ENCODE data around the gene FBXO3. TPM values are rescaled to one million over a fixed set of nuclear protein-coding genes. Genes with fewer than 3 reads are reported as not detected.

FBXO3 gene
- total RNA-seq, 1 experiment from 2014 or later: 18.9 TPM

DNA sequence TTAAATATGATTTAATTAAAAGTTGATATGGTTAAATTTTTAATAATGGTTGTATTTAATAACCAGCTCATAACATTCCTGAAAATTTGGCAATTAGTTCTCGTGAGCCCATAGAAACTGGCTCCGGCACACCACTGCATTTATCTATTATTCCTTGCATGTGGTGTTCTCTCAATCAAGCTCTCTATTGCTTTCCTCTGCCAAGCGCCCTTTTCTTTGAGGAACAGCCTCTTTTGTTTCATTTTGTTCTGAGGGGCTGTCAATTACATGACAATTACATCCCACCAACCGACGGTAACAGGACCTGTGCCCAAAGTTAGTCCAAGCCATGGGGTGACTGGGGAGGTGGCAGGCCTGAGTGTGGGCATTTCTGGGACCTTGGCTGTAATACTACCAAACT lies 81.8 kb downstream of the FBXO3 start:
- no peaks in the 10 kb centered on the region for H3K36me3 Mint-ChIP-seq (ENCODE audit: insufficient read depth in 1 of 3, low read depth in 3 of 3)
- H3K18ac ChIP-seq (ENCODE audit: insufficient read length, low read depth, low read length): no peak overlapping the region
- no peak overlapping the region for H3K9ac ChIP-seq (ENCODE audit: extremely low read depth, insufficient read length, low read length)
- H4K91ac ChIP-seq (ENCODE audit: insufficient read length, low read depth, low read length): no peak overlapping the region
- no peak overlapping the region for H3K4me2 ChIP-seq (ENCODE audit: insufficient read depth, insufficient read length, low read length)
- H3K27me3 ChIP-seq (ENCODE audit: insufficient read depth, low read length): no peaks in the 10 kb centered on the region
- no peak overlapping the region for H2BK5ac ChIP-seq (ENCODE audit: insufficient read length, low read length)
- no peak overlapping the region for H3K56ac ChIP-seq (ENCODE audit: insufficient read length, low read depth, low read length)
- H2BK120ac ChIP-seq (ENCODE audit: low read depth, low read length, poor library complexity, severe bottlenecking): no peak overlapping the region
- no peak overlapping the region for H2AK5ac ChIP-seq (ENCODE audit: insufficient read length, low read length)
- no peaks in the 10 kb centered on the region for H3K9me3 Mint-ChIP-seq
- no peak overlapping the region for H3T11ph ChIP-seq (ENCODE audit: low read length)
- H3K23ac ChIP-seq (ENCODE audit: insufficient read length, low read depth, low read length): no peak overlapping the region
- no peak overlapping the region for H2BK15ac ChIP-seq (ENCODE audit: low read depth, low read length)
- peaks cover 5% of the 10 kb centered on the region; the same call in 1 of the 2 replicates for H3K4me1 ChIP-seq (ENCODE audit: insufficient read depth, low read length)
- DNase-seq: no peak
- H2BK20ac ChIP-seq (ENCODE audit: low read depth, low read length, poor library complexity, severe bottlenecking): no peak overlapping the region
- peaks cover 2% of the 10 kb centered on the region for H3K27me3 Mint-ChIP-seq (ENCODE audit: low read depth)
- H3K9me3 ChIP-seq (ENCODE audit: control insufficient read depth, low read depth, low read length): no peaks in the 10 kb centered on the region
- H2AFZ ChIP-seq (ENCODE audit: low read length): no peak overlapping the region
- H3K14ac ChIP-seq (ENCODE audit: insufficient read depth, low read length): no peak overlapping the region
- H3K79me1 ChIP-seq (ENCODE audit: insufficient read depth, low read depth, low read length, poor library complexity, severe bottlenecking): no peaks in the 10 kb centered on the region
- no CpG with 5 or more reads among the region's 5 CpGs for WGBS (ENCODE audit: extremely low coverage, insufficient read length, low lambda C conversion rate)
- no peaks in the 10 kb centered on the region for H3K23me2 ChIP-seq (ENCODE audit: insufficient read length, low read depth, low read length, poor library complexity, severe bottlenecking)
- no peak overlapping the region; a peak in 1 of 7 replicates for H3K27ac Mint-ChIP-seq
- no peaks in the 10 kb centered on the region for H3K79me2 ChIP-seq (ENCODE audit: insufficient read depth, low read length)
- no peaks in the 10 kb centered on the region for H4K20me1 ChIP-seq (ENCODE audit: control insufficient read depth, insufficient read depth, insufficient read length)
- H4K5ac ChIP-seq (ENCODE audit: insufficient read length, low read depth, low read length): no peak overlapping the region
- no peak overlapping the region for H3K27ac ChIP-seq (ENCODE audit: insufficient read length, low read depth, low read length)
- H3K4ac ChIP-seq (ENCODE audit: low read depth, low read length): no peak overlapping the region
- H3K4me3 Mint-ChIP-seq: no peak overlapping the region
- no peak overlapping the region for H2BK12ac ChIP-seq (ENCODE audit: insufficient read length, low read depth, low read length)
- no peak overlapping the region for H4K8ac ChIP-seq (replicated peaks; ENCODE audit: insufficient read length, low read depth, low read length)
- peaks cover 40 to 48% of the 10 kb centered on the region in 2 experiments for H3K4me1 Mint-ChIP-seq
- TF ChIP-seq, protein P1, sequence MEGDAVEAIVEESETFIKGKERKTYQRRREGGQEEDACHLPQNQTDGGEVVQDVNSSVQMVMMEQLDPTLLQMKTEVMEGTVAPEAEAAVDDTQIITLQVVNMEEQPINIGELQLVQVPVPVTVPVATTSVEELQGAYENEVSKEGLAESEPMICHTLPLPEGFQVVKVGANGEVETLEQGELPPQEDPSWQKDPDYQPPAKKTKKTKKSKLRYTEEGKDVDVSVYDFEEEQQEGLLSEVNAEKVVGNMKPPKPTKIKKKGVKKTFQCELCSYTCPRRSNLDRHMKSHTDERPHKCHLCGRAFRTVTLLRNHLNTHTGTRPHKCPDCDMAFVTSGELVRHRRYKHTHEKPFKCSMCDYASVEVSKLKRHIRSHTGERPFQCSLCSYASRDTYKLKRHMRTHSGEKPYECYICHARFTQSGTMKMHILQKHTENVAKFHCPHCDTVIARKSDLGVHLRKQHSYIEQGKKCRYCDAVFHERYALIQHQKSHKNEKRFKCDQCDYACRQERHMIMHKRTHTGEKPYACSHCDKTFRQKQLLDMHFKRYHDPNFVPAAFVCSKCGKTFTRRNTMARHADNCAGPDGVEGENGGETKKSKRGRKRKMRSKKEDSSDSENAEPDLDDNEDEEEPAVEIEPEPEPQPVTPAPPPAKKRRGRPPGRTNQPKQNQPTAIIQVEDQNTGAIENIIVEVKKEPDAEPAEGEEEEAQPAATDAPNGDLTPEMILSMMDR (conservative IDR thresholded peaks at IDR 0.05): no peak

Measured in H9 (cell line).